SIG-M5 (cell line): ENCODE measurements around the gene BTG1.

Source experiments
- DNase-seq: peaks from one replicate; lab custom pipeline; 2025; lab: John Stamatoyannopoulos, UW

BTG1 gene

GRCh38 chr12:92133795-92134637 lies 11.6 kb downstream of the BTG1 start:
- DNase-seq: no peak

- DNase-seq: no peak
Observed at GRCh38 chr12:92133171-92133570, 12.5 kb downstream of the BTG1 start.

- DNase-seq: no peak
Observed at GRCh38 chr12:92132288-92132687, 13.4 kb downstream of the BTG1 start.

DNA sequence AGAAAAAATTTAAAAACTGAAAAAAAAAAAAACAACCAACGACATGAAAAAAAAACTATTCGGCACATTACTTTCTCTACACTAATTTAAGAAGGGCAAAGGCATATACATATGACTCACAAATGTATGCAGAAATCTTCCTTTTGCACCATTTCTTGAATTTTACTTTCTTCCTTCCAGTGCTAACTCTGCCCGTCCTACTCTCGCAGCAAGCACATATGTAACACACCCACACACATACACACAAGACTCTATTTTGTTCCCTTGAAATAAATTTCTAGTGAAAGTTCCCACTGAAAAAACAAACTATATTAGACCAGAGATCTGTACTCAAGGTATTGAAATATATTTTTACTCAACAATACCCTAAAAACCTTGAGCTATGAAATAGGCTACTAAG lies 14.6 kb downstream of the BTG1 start:
- DNase-seq: no peak

DNA sequence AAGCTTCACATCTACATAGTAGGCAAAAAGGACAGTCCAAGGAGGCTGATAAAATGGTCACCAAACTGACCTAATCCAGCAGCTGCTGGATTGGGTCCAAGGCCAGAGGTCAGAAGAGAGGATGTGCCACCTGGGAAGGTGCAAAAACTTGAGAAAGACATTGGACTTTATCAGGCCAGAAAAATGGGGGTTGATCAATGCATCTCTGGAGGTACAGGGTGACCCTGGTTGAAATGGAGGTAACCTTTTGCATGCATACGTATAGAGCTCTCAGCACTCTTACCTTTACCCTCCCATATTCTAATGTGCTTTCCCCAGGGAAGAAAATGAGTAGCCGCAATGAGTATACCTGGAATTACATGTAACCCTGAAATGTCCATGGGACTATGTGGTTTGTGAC lies 16.0 kb downstream of the BTG1 start:
- no peak for DNase-seq

GRCh38 chr12:92128612-92129011 lies 17.0 kb downstream of the BTG1 start:
- DNase-seq: no peak

DNA sequence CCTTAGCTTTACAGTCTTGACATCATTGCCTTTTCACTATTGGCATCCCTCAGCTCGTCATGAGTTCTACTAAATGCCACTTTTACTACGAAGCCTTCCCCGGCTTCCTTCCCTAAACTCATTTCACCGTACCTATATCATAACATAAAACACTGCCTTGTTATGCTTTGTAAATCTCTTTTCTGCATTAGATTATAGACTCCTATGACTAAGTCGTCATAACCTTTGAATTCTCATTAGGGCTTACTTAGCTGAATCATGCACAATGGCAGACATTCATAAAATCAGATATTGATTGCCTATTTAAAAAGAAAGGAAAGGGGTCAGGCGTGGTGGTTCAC lies 21.0 kb downstream of the BTG1 start:
- no peak for DNase-seq

DNA sequence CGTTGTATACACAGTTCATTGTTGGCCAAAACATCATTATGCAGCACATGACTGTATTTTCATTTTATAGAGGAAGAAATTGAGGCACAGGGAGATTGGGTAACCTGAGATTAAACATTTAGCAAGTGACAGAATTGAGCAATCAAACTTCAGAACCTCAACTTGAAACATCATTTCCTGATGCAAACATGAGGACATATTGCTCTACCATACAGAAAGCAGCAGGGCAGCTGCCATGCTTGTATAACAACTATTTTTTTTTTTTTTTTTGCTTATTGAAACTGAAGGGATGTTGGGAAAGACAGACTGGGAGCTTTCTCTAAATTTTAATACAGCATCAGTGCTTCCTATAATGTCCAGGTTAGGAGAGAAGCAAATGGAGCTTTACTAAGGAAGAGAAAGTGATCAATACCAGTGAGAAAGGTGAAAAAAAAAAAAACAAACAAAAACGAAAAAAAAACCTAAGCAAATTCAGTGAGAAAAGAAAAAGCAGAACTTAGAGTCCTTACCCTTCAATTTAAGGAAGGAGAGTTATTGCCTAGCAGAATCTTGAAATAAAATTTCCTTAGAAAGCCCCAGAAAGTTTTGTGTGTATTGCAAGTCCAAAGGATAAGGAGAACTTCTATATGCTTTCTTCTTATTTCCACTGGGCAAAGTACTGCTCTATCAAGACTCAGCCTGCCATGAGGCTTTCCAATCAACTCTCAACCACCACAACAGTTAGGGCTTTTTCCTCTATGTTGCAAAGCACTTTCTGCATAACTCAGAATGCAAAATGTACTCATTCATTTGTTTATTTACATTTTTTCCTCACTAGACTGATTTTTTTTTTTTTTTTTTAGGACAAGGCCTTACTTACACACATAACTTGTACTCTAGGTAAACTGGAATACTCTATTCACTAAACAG lies 21.6 kb downstream of the BTG1 start:
- DNase-seq: peak; percentile 87

GRCh38 chr12:92122941-92123779 lies 22.5 kb downstream of the BTG1 start:
- no peak for DNase-seq

DNA sequence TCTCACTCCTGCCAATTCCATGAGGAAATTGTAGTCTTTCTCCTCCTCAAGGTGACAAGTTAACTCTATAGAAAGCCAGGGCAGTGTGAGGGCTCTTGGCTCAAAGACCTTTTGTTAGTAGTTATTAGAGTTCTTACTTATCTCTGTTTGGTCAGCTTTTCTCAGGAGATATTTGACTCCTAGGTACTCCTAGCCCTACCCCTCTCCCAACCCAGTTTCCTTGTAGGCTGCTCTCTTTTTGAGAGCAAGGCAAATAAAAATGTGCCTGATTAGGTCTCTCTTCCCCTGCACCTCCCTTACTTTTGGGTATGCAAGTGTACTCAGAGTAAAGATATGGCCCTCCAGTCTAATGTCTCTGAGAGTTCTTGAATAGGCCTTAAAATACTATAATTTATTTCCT lies 23.8 kb downstream of the BTG1 start:
- no peak for DNase-seq

DNA sequence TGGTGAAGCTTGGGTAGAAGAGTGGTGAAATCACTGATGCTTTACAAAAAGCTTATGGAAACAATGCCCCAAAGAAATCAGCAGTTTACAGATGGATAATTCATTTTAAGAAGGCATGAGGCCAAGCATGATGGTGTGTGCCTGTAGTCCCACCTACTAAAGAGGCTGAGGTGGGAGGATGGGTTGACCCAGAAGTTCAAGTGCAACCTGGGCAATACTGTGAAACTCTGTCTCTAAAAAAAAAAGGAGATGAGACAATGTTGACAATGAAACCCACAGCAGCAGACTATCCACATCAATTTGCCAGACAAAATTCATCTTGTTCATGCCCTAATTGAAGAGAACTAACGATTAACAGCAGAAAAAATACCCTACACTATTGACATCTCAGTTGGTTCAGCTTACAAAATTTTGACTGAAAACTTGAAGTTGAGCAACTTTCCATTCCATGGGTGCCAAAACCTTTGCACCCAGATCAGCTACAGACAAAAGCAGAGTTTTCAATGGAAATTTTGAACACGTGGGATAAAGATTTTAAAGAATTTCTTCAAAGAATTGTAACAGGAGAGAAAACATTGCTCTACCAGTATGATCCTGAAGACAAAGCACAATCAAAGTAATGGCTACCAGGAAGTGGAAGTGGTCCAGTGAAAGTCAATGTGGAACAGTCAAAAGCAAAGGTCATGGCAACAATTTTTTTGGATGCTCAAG lies 26.7 kb downstream of the BTG1 start:
- DNase-seq: no peak

DNA sequence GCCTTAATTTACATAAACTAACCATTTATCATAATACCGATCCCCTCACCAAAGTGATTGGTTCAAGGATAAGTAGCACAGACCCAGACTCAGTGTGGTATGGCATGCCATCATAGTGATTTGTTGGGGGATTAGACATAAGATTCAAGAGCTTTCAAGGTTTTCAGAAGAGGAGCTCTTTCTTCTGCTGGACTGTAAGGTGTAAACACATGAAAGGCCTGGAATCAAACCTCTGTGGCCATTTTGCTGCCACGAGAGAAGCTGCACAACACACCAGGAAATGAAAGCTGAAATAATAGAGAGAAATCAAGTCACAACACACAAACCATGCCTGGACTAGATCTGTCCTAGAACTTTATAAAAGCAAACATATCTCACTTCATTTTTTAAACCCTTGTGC lies 30.8 kb downstream of the BTG1 start:
- DNase-seq: no peak

- no peak for DNase-seq
Observed at GRCh38 chr12:92111256-92111655, 34.4 kb downstream of the BTG1 start.

DNA sequence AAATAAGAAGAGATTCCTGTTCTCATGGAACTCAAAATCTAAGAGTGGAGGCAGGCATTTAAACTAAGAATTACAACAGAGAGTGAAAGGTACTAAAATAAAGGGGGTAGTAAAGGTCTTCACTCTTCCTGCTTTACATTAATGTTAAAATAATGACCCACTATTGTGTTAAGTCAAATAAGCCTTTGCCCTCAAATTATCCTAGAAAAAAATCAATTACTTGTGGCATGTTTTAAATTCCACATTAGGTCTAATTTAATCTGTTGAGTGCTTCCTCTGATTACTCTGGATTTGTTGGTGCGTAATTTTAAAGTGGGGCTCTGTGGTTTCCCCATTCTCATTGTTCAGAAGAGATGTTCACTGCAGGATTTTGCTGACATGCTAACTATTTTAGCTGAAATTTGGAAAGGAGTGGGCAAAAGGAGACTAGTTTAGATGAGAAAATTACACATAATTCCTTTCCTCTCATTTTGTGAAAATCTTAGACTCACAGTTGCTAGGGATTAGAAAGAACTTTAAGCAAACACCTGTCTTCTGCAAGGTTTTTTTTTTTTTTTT lies 35.5 kb downstream of the BTG1 start:
- DNase-seq: no peak

DNA sequence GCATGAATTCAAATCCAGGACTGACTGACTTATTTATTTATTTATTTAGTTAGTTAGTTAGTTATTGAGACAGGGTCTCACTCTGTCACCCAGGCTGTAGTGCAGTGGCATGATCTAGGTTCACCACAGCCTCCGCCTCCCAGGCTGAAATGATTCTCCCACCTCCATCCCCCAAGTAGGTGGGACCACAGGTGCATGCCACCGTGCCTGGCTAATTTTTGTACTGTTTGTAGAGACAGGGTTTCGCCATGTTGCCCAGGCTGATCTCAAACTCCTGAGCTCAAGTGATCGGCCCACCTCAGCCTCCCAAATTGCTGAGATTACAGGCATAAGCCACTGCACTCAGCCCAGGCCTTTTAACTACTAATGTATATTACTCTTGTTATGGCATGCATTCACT lies 36.0 kb downstream of the BTG1 start:
- no peak for DNase-seq

GRCh38 chr12:92108651-92109050 lies 37.0 kb downstream of the BTG1 start:
- DNase-seq: peak; percentile 80

DNA sequence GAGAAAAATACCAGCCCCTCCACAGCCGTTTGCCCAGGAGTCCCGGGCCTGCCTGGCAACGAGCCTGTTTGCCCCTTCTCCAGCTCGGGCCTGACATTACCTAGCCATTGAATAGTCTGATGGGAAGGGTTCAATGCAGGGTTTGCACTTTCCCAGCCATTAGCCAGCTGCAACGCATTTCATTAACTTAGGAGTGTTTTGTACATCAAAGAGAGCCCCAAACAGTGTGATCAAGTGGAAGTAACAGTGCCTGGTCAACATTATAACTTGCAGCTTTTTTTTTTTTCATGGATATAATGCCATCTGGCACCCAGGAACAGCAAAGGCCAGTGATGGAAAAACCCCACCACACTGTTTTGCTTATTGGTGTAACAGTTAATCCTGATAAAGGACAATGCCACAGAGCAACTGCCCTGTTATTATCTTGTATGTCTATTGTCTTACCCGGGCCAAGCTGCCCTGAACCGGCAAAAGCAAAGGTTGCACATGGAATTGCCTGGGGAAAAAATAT lies 38.0 kb downstream of the BTG1 start:
- DNase-seq: no peak

GRCh38 chr12:92107094-92107493 lies 38.6 kb downstream of the BTG1 start:
- DNase-seq: no peak

- peak; percentile 54 for DNase-seq
Observed at GRCh38 chr12:92105676-92106075, 40.0 kb downstream of the BTG1 start.

DNA sequence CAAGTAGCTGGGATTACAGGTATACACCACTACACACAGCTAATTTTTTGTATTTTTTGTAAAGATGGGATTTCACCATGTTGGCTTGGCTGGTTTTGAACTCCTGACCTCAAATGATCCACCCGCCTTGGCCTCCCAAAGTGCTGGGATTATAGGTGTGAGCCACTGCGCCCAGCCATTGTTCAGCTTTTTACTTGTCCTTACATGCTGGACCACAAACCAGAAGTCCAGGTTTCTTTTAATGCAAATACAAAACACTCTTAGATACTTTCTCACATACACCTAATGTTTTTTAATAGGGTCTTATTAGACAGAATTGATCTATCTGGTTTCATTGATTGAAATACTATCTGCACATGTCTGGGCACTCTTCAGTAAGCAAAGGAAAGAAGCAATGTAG lies 40.5 kb downstream of the BTG1 start:
- DNase-seq: no peak

GRCh38 chr12:92102606-92103005 lies 43.0 kb downstream of the BTG1 start:
- DNase-seq: no peak
